ENCODE measurements around the gene OMG.

- TF ChIP-seq CTCF (conservative IDR thresholded peaks at IDR 0.05; ENCODE audit: low read length) (no peak), EZH2phosphoT487 (IDR thresholded peaks at IDR 0.05; ENCODE audit: borderline replicate concordance) (no peak)
Observed at GRCh38 chr17:31269578-31269983, 27.5 kb downstream of the OMG start.
